Endodermal cell (in vitro differentiated cells): ENCODE results near the gene SEM1. TPM values are rescaled to one million over a fixed set of nuclear protein-coding genes. Genes with fewer than 3 reads are reported as not detected.
A peak's percentile ranks its signal among the peaks of the same experiment; 100 is the strongest.
"Not testable (repeated sequence)": the region's sequence is repeated elsewhere in the genome, so short reads cannot be mapped to it uniquely, and the experiment has no call there.

Experiments
- DNase-seq: peaks from one replicate; pipeline ENCODE4 v3.0.0-alpha.2; 2017
- H3K27ac ChIP-seq: 2 replicates; pipeline ENCODE4 v1.5.1; 2013; ENCODE audit warnings: mild to moderate bottlenecking, low read depth, low read length, moderate library complexity
- H3K27me3 ChIP-seq: 2 replicates; pipeline ENCODE4 v1.6.1; 2013; ENCODE audit warnings: mild to moderate bottlenecking, low read length, moderate library complexity; ENCODE audit not compliant: insufficient read depth, control insufficient read depth, poor library complexity, severe bottlenecking
- H3K36me3 ChIP-seq: 2 replicates; pipeline ENCODE4 v1.7.0; 2013; ENCODE audit warnings: mild to moderate bottlenecking, low read length, moderate library complexity; ENCODE audit not compliant: control insufficient read depth, insufficient read depth
- H3K4me1 ChIP-seq: one replicate; pipeline ENCODE4 v1.7.0; 2013; ENCODE audit warnings: low read length; ENCODE audit not compliant: control insufficient read depth, insufficient read depth
- H3K4me3 ChIP-seq: 2 replicates; pipeline ENCODE4 v1.5.1; 2013; ENCODE audit warnings: mild to moderate bottlenecking, low read length, moderate library complexity
- H3K9ac ChIP-seq: 2 replicates; pipeline ENCODE4 v1.6.1; 2013; ENCODE audit warnings: mild to moderate bottlenecking, low read length, moderate library complexity; ENCODE audit not compliant: poor library complexity, severe bottlenecking; ENCODE audit errors: extremely low read depth
- H3K9me3 ChIP-seq: 2 replicates; pipeline ENCODE4 v1.6.1; 2013; ENCODE audit warnings: mild to moderate bottlenecking, low read length, moderate library complexity; ENCODE audit not compliant: control insufficient read depth
- H3K27ac Mint-ChIP-seq: 2 replicates; pipeline ENCODE4 v1.8.0; 2020; ENCODE audit warnings: mixed read lengths
- H3K27me3 Mint-ChIP-seq: 2 replicates; pipeline ENCODE4 v1.8.0; 2021; ENCODE audit warnings: mild to moderate bottlenecking, mixed read lengths; ENCODE audit not compliant: insufficient read depth
- H3K36me3 Mint-ChIP-seq: 2 replicates; pipeline ENCODE4 v1.8.0; 2020; ENCODE audit warnings: low read depth, mixed read lengths
- H3K4me1 Mint-ChIP-seq: 2 replicates; pipeline ENCODE4 v1.8.0; 2020; ENCODE audit warnings: mixed read lengths
- H3K4me3 Mint-ChIP-seq: 2 replicates; pipeline ENCODE4 v1.8.0; 2020; ENCODE audit warnings: mild to moderate bottlenecking, moderate library complexity, mixed read lengths
- H3K9me3 Mint-ChIP-seq: 2 replicates; pipeline ENCODE4 v1.8.0; 2020; ENCODE audit warnings: mild to moderate bottlenecking, mixed read lengths
- CTCF ChIP-seq: fragments of 200-600 bp; sonication (generic); conservative IDR thresholded peaks from 2 replicates; pipeline ENCODE4 v1.5.0; 2021; ENCODE audit warnings: antibody characterized with exemption, mild to moderate bottlenecking
- WGBS, 2 experiments: methylation state at CpG; one replicate each; pipeline versions ENCODE4 v1.1.5 to v1.1.7; 2013; ENCODE audit warnings: missing lambda C conversion rate in 2 of 2, mixed read lengths in 1 of 2; ENCODE audit not compliant: insufficient coverage in 1 of 2, insufficient read length in 1 of 2; 5-methylcytosine and 5-hydroxymethylcytosine counted together
- total RNA-seq, 2 donors: library from RNA; stranded (reverse); fragmentation: NEBNext Ultra II Directional in 1 of 2; extraction: Animal tissue kit (Norgen Biotek cat#: 25700) in 1 of 2; gene quantifications; 2 replicates in 1 of 2; 3 replicates in 1 of 2; pipeline ENCODE4 v1.2.1, GENCODE V29; 2021

The SEM1 gene
- total RNA-seq, 2 donors from 2014 or later = 85.1 to 127 TPM

GRCh38 chr7:96723622-96724021 lies 14.0 kb upstream of the SEM1 start:
- Histone ChIP-seq H3K4me1 (no peaks in the 10 kb centered on the region), H3K4me3 (no peak overlapping the region), H3K9me3 (no peaks in the 10 kb centered on the region), H3K9ac (no peak overlapping the region), H3K36me3 (no peaks in the 10 kb centered on the region), H3K27ac (no peak overlapping the region), H3K27me3 (no peaks in the 10 kb centered on the region)
- DNase-seq = no peak
- no peak overlapping the region for H3K4me3 Mint-ChIP-seq
- H3K4me1 Mint-ChIP-seq = peaks cover 2% of the 10 kb centered on the region
- no peaks in the 10 kb centered on the region for H3K9me3 Mint-ChIP-seq
- no peak overlapping the region for H3K27ac Mint-ChIP-seq
- no peaks in the 10 kb centered on the region for H3K36me3 Mint-ChIP-seq
- no peak for TF ChIP-seq CTCF
- WGBS, 2 experiments = 63 to 90% methylated on average over 2 to 4 of the region's 4 CpGs
- no peaks in the 10 kb centered on the region for H3K27me3 Mint-ChIP-seq

DNA sequence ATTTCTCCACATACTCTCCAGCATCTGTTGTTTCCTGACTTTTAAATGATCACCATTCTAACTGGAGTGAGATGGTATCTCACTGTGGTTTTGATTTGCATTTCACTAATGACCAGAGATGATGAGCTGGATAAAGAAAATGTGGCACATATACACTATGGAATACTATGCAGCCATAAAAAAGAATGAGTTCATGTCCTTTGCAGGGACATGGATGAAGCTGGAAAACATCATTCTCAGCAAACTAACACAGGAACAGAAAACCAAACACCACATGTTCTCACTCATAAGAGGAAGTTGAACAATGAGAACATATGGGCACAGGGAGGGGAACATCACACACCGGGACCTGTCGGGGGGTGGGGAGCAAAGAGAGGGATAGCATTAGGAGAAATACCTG lies 13.3 kb upstream of the SEM1 start:
- not testable (repeated sequence) for H3K27me3 ChIP-seq, DNase-seq, H3K9me3 Mint-ChIP-seq, H3K4me1 Mint-ChIP-seq, H3K4me1 ChIP-seq, H3K9me3 ChIP-seq, H3K36me3 Mint-ChIP-seq, H3K27ac Mint-ChIP-seq, H3K27ac ChIP-seq, H3K27me3 Mint-ChIP-seq, H3K36me3 ChIP-seq, H3K9ac ChIP-seq, H3K4me3 ChIP-seq, H3K4me3 Mint-ChIP-seq
- 100% methylated on average over 2 of the region's 2 CpGs; no CpG with 5 or more reads in 1 of the 2 experiments for WGBS, 2 experiments

DNA sequence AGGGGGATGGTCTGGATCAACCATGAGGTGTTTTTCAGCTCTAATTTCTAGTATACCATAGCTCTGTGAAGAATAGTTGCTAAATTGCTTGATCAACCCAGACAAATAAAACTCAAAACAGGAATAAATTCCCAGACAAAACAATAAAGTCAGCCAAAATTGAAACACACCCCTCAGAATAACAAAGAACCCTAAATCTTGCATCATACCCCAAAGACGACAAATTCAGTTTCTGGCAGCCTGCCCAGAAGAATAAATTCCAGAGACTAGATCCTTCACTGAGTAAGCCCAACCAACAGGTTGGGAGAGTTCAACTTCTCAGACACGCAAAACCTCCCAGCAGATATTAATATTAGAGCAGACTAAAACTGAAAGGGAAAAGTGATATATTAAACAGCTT lies 11.2 kb upstream of the SEM1 start:
- Histone ChIP-seq H3K36me3 (no peaks in the 10 kb centered on the region), H3K27me3 (no peaks in the 10 kb centered on the region), H3K9me3 (peaks cover 5% of the 10 kb centered on the region), H3K4me3 (no peak overlapping the region), H3K4me1 (no peaks in the 10 kb centered on the region), H3K9ac (no peak overlapping the region), H3K27ac (no peak overlapping the region)
- no peak for DNase-seq
- Mint-ChIP-seq H3K36me3 (no peaks in the 10 kb centered on the region), H3K4me1 (peaks cover 2% of the 10 kb centered on the region), H3K27ac (no peak overlapping the region), H3K4me3 (no peak overlapping the region), H3K9me3 (peaks cover 4% of the 10 kb centered on the region), H3K27me3 (no peaks in the 10 kb centered on the region)
- WGBS, 2 experiments = 95% methylated on average over 2 of the region's 2 CpGs; no CpG with 5 or more reads in 1 of the 2 experiments
- no peak for TF ChIP-seq CTCF

GRCh38 chr7:96719164-96719563 lies 9.5 kb upstream of the SEM1 start:
- Histone ChIP-seq H3K27ac (no peak overlapping the region), H3K36me3 (no peaks in the 10 kb centered on the region), H3K4me1 (no peaks in the 10 kb centered on the region), H3K9ac (no peak overlapping the region), H3K27me3 (no peaks in the 10 kb centered on the region), H3K9me3 (peaks cover 5% of the 10 kb centered on the region), H3K4me3 (no peak overlapping the region)
- 63% methylated on average over 4 of the region's 4 CpGs; no CpG with 5 or more reads in 1 of the 2 experiments for WGBS, 2 experiments
- no peak for TF ChIP-seq CTCF
- peaks cover 5% of the 10 kb centered on the region for H3K9me3 Mint-ChIP-seq
- H3K27me3 Mint-ChIP-seq = no peaks in the 10 kb centered on the region
- H3K27ac Mint-ChIP-seq = no peak overlapping the region
- H3K4me3 Mint-ChIP-seq = no peak overlapping the region
- no peaks in the 10 kb centered on the region for H3K36me3 Mint-ChIP-seq
- DNase-seq = peak; percentile 63
- peaks cover 2% of the 10 kb centered on the region for H3K4me1 Mint-ChIP-seq
